RKO (cell line): ENCODE data around the gene AFDN.

Experiments used
- DNase-seq: peaks from one replicate; pipeline ENCODE4 v3.0.0-alpha.2; 2016; ENCODE audit warnings: low spot score

Gene AFDN

DNA sequence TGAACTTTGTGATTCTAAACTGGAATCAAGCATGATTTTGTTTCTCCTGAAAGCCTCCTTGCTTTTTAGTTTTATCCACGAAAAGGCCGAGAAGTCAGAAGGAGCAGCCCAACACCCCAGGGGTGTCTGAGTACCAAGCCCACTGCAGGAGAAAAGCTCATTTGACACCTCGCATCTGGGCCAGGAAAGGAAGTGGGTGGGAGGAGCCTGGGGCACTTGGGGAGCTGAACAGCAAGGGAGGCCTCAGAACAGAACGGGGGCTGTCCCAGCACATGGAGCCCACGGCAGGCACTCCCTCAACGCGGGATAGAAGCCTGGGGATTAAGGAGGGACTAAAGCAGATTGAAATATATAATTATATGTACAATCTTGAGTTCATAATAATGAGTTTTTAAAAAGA lies 177.3 kb downstream of the AFDN start:
- DNase-seq = no peak

- DNase-seq = no peak
Observed at GRCh38 chr6:168004945-168005344, 178.2 kb downstream of the AFDN start.

GRCh38 chr6:168005796-168006195 lies 179.1 kb downstream of the AFDN start:
- no peak for DNase-seq

GRCh38 chr6:168007592-168008338 lies 181.1 kb downstream of the AFDN start:
- DNase-seq = peak; percentile 89

DNA sequence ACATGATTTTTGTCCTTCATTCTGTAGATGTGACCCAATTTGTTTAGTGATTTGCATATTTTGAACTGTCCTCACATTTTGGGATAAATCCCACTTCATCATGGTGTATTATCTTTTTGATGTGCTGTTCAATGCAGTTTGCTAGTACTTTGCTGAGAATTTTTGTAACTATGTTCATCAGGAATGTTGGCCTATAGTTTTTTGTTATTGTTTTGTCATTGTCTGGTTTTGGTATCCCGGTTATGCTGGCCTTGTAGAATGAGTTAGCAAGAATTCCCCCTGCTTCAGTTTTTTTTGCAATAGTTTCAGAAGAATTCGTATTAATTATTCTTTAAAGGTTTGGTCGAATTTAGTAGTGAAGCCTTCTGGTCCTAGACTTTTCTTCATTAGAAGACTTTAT lies 182.6 kb downstream of the AFDN start:
- no peak for DNase-seq

DNA sequence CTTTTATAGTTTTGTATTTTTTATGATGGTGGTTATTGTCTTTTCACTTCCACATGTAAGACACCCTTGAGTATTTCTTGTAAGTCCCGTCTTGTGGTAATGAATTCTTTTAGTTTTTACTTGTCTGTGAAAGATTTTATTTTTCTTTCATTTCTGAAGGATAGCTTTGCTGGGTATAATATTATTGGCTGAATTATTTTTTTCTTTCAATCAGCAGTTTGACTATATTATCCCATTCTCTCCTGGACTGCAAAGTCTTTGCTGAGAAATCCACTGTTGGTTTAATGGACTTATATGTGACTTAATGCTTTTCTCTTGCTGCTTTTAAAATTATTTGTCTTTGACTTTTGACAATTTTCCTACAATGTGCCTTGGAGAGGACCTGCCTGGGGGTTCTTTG lies 184.6 kb downstream of the AFDN start:
- no peak for DNase-seq

DNA sequence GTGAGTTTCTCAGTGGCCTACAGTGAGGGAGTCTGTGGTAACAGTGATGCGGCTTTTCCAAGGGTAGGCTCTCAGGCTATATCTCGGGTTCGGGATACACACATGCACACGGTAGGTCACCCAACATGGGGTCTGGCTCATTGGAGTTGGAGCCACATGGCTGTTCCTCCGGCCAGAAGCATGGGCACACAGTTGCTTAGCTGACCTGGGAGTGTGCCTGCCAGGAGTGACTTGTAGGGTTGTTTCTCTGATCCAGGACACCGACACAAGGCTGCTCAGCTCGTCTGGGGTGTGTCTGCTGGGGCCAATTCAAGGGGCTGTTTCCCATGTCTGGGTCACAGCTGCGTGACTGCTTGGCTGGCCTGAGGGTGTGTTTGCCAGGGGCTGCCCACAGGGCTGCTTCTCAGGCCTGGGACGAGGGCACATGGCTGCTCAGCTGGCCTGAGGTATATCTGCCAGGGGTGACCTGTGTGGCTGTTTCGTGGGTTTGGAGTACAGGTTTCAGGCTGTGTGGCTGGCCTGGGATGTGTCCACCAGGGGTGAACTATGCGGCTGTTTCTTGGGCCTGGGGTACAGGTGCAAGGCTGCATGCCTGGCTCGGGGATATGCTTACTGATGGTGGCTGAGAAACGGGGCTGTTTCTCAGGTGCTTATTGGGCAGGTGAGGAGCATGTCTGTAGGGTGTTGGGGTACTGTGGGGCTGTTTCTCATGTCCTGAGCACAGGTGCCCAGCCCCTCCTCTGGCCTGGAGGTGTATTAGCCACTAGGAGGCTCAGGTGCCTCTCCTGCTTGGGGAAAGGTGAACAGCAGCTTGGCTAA lies 185.9 kb downstream of the AFDN start:
- DNase-seq = no peak

DNA sequence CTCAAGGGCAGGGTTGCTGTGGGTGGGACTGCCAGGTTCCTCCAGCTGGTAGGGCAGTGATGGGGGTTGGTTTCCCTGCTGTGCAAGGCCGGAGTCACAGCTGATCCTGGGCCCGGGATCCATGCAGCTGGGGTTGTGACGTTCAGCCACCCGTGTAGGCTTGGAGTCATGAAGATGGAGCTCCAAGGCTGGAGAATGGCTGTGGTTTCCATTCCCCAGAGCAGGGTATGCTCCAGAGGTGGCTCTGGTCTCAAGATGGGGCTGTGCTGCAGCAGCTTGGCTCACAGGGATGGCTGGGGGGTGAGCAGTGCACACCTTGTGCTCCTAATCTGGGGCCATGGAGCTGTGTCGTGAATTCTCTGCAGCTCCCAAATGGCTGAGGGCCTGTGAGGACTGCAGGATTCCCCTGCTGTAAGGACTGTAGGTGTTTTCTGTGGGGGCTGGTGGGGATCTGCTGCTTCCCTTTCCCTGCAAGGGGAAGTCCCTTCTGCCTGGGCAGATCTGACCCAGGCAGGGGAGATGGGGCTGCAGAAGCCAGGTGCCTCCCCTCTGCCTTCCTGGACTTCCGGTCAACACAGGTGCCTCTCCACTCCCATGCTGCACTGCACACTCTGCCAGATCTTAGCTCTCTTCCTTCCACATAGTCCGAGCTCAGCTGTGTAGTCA lies 186.7 kb downstream of the AFDN start:
- no peak for DNase-seq

DNA sequence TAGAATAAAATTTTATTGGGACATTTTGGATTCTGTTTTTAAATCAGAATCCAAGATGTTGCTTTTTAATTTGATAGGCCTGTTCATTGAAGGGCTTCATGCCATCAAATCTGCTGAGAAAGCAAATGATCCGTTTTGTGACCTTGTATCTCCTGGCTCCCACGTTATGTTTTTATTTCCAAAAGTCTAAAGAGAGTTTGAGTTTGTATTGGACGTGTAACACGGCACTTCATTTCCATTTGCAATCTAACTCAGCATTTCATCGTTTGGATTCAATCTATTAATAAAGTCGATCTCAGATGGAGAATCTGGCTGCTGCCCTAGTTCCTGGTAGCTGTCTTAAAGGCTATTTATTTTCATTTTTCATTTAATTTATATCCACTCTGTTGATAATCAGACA lies 187.7 kb downstream of the AFDN start:
- no peak for DNase-seq

GRCh38 chr6:168015009-168015408 lies 188.3 kb downstream of the AFDN start:
- DNase-seq = no peak

DNA sequence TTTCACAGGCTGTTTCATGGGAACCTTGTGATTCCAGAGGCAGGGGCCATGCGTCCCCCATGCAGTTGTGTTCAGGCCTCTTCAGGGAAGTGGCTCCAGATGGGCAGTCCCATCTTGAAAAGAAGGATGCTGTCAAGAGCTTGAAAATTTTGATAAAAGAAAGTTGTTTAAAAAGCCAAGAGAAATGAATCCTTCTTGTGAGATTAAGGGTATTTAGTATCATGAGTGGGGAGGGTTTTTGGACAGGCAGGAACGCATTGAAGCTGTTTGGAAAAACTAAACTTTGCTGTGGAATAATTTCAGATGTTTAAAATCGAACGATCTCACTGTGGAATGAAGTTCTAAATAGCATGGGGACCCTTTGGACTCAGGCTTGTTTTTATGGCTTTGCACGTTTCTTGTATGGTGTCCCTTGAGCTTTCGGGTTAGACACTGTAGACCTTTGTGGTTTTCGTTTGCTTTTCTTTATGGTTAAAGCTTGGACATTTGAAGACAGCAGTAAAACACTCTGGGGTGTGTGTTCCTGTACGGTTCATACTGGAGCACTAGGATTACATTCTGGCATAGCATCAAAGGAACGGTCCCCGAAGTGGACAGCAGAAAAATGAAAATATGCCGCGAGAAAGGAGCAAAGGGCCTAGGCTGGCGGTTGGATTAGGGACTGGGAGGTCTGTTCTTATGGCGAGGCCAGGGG lies 188.9 kb downstream of the AFDN start:
- no peak for DNase-seq

- DNase-seq = no peak
Observed at GRCh38 chr6:168016176-168016620, 189.5 kb downstream of the AFDN start.

DNA sequence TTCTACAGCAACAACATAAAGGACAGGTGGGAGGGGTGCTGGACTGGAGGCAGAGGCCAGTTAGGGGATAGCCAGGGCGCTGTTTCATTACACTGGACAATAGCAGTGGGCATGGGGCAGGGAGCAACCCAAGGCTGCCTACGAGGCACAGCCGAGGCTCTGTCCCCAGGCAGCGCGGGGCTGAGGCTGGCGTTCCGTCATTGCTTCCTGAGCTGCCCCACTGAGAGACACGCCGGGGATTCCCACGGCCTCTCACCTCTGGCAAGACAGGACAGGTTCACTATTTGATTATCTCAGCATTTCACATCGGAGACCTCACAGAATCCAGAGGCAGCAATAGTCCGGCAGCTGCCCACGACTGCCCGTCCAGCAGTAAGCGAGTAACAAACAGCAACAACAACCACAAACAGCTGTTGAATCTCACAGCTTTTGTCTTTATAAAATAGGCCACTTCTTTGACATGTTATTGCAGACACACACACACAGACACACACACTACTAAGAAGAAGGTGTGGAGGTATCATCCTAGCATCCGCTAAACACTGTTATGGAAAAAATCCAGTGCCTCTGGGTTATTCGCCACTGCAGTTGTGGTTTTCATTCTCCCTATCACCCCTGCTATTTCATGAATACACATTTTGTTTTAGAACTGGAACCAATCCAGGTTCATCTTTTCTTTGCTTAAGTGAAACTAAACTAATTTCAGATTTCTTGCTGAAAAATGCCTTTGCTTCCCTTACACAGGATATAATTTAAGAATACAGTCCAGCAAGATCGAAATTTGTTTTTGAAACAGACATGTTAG lies 190.2 kb downstream of the AFDN start:
- DNase-seq = no peak

GRCh38 chr6:168017629-168018028 lies 190.9 kb downstream of the AFDN start:
- DNase-seq = no peak

DNA sequence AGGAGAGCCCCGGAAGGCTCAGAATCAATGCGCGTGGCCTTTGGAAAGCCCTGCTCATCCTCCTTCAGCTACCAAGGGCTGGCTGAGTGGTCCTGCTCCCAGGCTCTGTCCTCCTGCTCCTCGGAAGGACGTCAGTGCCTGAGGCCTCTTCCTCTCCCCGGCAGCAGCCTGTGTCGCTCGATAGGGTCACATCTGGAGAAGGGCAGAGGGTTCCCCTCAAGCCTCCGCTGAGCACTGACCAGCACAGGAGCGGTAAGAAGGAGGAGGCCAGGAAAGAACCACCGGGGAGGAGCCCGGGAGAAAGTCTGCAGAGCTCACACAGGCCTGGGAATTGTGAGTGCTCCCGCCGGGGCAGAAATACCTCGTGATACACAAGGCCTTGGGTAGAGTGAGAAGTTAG lies 192.0 kb downstream of the AFDN start:
- no peak for DNase-seq

DNA sequence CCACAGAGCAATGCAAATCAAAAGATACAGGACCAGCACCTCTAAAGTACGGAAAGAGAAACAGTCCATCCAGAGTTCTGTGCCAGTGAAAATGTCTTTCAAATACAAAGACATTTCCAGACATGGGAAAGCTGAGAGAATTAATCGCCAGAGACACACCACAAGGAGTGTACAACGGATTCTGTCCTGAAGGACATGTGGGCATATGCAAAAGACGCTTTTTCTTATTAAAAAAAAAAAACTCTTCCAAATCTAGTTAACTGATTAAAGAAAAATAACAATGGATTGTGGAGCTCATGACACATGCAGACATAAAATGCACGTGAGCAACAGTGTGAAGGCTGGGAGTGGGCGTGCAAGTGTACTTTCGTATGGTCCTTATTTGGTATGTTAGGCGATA lies 193.5 kb downstream of the AFDN start:
- no peak for DNase-seq

DNA sequence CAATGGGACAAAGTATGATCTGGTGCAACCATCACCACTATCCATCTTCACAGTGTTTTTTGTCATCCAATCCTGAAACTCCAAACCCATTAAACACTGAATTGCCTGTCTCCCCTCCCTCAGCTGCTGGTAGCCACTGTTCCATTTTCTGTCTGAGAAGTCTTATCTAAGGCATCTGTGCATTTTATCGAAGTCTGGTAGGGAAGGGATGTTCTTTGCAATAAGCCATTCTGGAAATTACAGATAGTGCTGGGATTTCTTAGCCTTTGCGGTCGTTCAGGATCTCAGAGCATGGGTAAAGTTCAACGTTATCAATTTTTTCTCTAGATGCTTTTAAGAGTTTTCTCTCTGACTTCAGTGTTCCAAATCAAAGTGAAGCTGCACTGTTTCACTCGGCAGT lies 194.9 kb downstream of the AFDN start:
- DNase-seq = no peak
